Endodermal cell (in vitro differentiated cells): ENCODE measurements around the gene DPH7. TPM values are rescaled to one million over a fixed set of nuclear protein-coding genes. Genes with fewer than 3 reads are reported as not detected.
"Not testable (repeated sequence)": the region's sequence is repeated elsewhere in the genome, so short reads cannot be mapped to it uniquely, and the experiment has no call there.

ENCODE experiments used
- DNase-seq: peaks from one replicate; pipeline ENCODE4 v3.0.0-alpha.2; 2017
- H3K27ac ChIP-seq: 2 replicates; pipeline ENCODE4 v1.5.1; 2013; ENCODE audit warnings: mild to moderate bottlenecking, low read depth, low read length, moderate library complexity
- H3K27me3 ChIP-seq: 2 replicates; pipeline ENCODE4 v1.6.1; 2013; ENCODE audit warnings: mild to moderate bottlenecking, low read length, moderate library complexity; ENCODE audit not compliant: insufficient read depth, control insufficient read depth, poor library complexity, severe bottlenecking
- H3K36me3 ChIP-seq: 2 replicates; pipeline ENCODE4 v1.7.0; 2013; ENCODE audit warnings: mild to moderate bottlenecking, low read length, moderate library complexity; ENCODE audit not compliant: control insufficient read depth, insufficient read depth
- H3K4me1 ChIP-seq: one replicate; pipeline ENCODE4 v1.7.0; 2013; ENCODE audit warnings: low read length; ENCODE audit not compliant: control insufficient read depth, insufficient read depth
- H3K4me3 ChIP-seq: 2 replicates; pipeline ENCODE4 v1.5.1; 2013; ENCODE audit warnings: mild to moderate bottlenecking, low read length, moderate library complexity
- H3K9ac ChIP-seq: 2 replicates; pipeline ENCODE4 v1.6.1; 2013; ENCODE audit warnings: mild to moderate bottlenecking, low read length, moderate library complexity; ENCODE audit not compliant: poor library complexity, severe bottlenecking; ENCODE audit errors: extremely low read depth
- H3K9me3 ChIP-seq: 2 replicates; pipeline ENCODE4 v1.6.1; 2013; ENCODE audit warnings: mild to moderate bottlenecking, low read length, moderate library complexity; ENCODE audit not compliant: control insufficient read depth
- H3K27ac Mint-ChIP-seq: 2 replicates; pipeline ENCODE4 v1.8.0; 2020; ENCODE audit warnings: mixed read lengths
- H3K27me3 Mint-ChIP-seq: 2 replicates; pipeline ENCODE4 v1.8.0; 2021; ENCODE audit warnings: mild to moderate bottlenecking, mixed read lengths; ENCODE audit not compliant: insufficient read depth
- H3K36me3 Mint-ChIP-seq: 2 replicates; pipeline ENCODE4 v1.8.0; 2020; ENCODE audit warnings: low read depth, mixed read lengths
- H3K4me1 Mint-ChIP-seq: 2 replicates; pipeline ENCODE4 v1.8.0; 2020; ENCODE audit warnings: mixed read lengths
- H3K4me3 Mint-ChIP-seq: 2 replicates; pipeline ENCODE4 v1.8.0; 2020; ENCODE audit warnings: mild to moderate bottlenecking, moderate library complexity, mixed read lengths
- H3K9me3 Mint-ChIP-seq: 2 replicates; pipeline ENCODE4 v1.8.0; 2020; ENCODE audit warnings: mild to moderate bottlenecking, mixed read lengths
- CTCF ChIP-seq: fragments of 200-600 bp; sonication (generic); conservative IDR thresholded peaks from 2 replicates; pipeline ENCODE4 v1.5.0; 2021; ENCODE audit warnings: antibody characterized with exemption, mild to moderate bottlenecking
- WGBS, 2 experiments: methylation state at CpG; one replicate each; pipeline versions ENCODE4 v1.1.5 to v1.1.7; 2013; ENCODE audit warnings: missing lambda C conversion rate in 2 of 2, mixed read lengths in 1 of 2; ENCODE audit not compliant: insufficient coverage in 1 of 2, insufficient read length in 1 of 2; 5-methylcytosine and 5-hydroxymethylcytosine counted together
- long read RNA-seq, 4 experiments: library from polyadenylated mRNA in 2 of 4; library from RNA in 1 of 4; library from capped mRNA in 1 of 4; stranded (forward) in 3 of 4; unstranded in 1 of 4; transcript quantifications; one replicate each; pipeline ENCODE4 v2.0.0, GENCODE V29; 2020 to 2021; ENCODE audit warnings: inconsistent platforms in 1 of 4
- polyA plus RNA-seq, 2 experiments: library from polyadenylated mRNA; stranded (reverse); fragments of 50-300 nt; gene quantifications; one replicate each; pipeline ENCODE4 v1.2.3, GENCODE V29; 2013
- total RNA-seq, 2 donors: library from RNA; stranded (reverse); fragmentation: NEBNext Ultra II Directional in 1 of 2; extraction: Animal tissue kit (Norgen Biotek cat#: 25700) in 1 of 2; gene quantifications; 2 replicates in 1 of 2; 3 replicates in 1 of 2; pipeline ENCODE4 v1.2.1, GENCODE V29; 2021

The DPH7 gene
- total RNA-seq, result 10 to 100 TPM; 48.9 to 50.4 TPM
- polyA plus RNA-seq (2013, experiment 1 of 2), result 44.3 TPM
- polyA plus RNA-seq (2013, experiment 2 of 2), result 43.0 TPM
- long read RNA-seq, experiment 1, partial matches to known transcripts, result 0 of 13 reads
- long read RNA-seq, experiment 1, other reads (novel, unspliced or antisense), result 12 of 13 reads
- long read RNA-seq, experiment 2, transcript DPH7-201 (9 exons, 1,847 nt), result major isoform, 19 of 70 reads
- long read RNA-seq, experiment 2, partial matches to known transcripts, result 3 of 70 reads
- long read RNA-seq, experiment 2, other reads (novel, unspliced or antisense), result 48 of 70 reads
- long read RNA-seq, experiment 3, transcript DPH7-201 (9 exons, 1,847 nt), result major isoform, 105 of 254 reads
- long read RNA-seq, experiment 3, partial matches to known transcripts, result 0 of 254 reads
- long read RNA-seq, experiment 3, other reads (novel, unspliced or antisense), result 147 of 254 reads
- long read RNA-seq, experiment 4, partial matches to known transcripts, result 1 of 3 reads
- long read RNA-seq, experiment 4, other reads (novel, unspliced or antisense), result 2 of 3 reads

- Histone ChIP-seq H3K9me3 (no peaks in the 10 kb centered on the region), H3K27me3 (no peaks in the 10 kb centered on the region), H3K27ac (peak within 1 kb of the TSS; percentile 83), H3K4me3 (peak within 1 kb of the TSS; percentile 82), H3K36me3 (peaks cover 56% of the 10 kb centered on the region), H3K9ac (peak within 1 kb of the TSS; percentile 72), H3K4me1 (peaks cover 7% of the 10 kb centered on the region)
- no peaks in the 10 kb centered on the region for H3K9me3 Mint-ChIP-seq
- TF ChIP-seq CTCF, result peak; percentile 99
- peak within 1 kb of the TSS; percentile 88 for H3K27ac Mint-ChIP-seq
- peaks cover 19% of the 10 kb centered on the region for H3K4me1 Mint-ChIP-seq
- H3K27me3 Mint-ChIP-seq, result no peaks in the 10 kb centered on the region
- WGBS, 2 experiments, result 3 to 5% methylated on average over 39 to 82 of the region's 82 CpGs
- H3K36me3 Mint-ChIP-seq, result peaks cover 51% of the 10 kb centered on the region
- H3K4me3 Mint-ChIP-seq, result peak within 1 kb of the TSS; percentile 82
- DNase-seq, result peak; percentile 99
Observed at GRCh38 chr9:137578518-137579258, at the start of gene DPH7. DPH7 (minus strand) TSS chr9:137578925; CDS start chr9:137578777, 148 bp downstream.

- Mint-ChIP-seq H3K4me1 (peaks cover 11% of the 10 kb centered on the region), H3K36me3 (peaks cover 20% of the 10 kb centered on the region)
- H3K4me3 ChIP-seq, H3K4me1 ChIP-seq, H3K4me3 Mint-ChIP-seq, H3K9me3 Mint-ChIP-seq, H3K9me3 ChIP-seq, H3K9ac ChIP-seq, H3K27me3 Mint-ChIP-seq, H3K27ac Mint-ChIP-seq, DNase-seq, H3K27me3 ChIP-seq, H3K27ac ChIP-seq: not testable (repeated sequence)
- 95 to 98% methylated on average over 6 to 14 of the region's 14 CpGs for WGBS, 2 experiments
- H3K36me3 ChIP-seq, result peaks cover 17% of the 10 kb centered on the region
Observed at GRCh38 chr9:137627406-137627805, 48.7 kb upstream of the DPH7 start.

GRCh38 chr9:137626464-137626863, 47.7 kb upstream of the DPH7 start:
- Mint-ChIP-seq H3K36me3 (peaks cover 24% of the 10 kb centered on the region), H3K9me3 (no peaks in the 10 kb centered on the region), H3K27me3 (no peaks in the 10 kb centered on the region), H3K4me1 (peaks cover 7% of the 10 kb centered on the region), H3K4me3 (no peak overlapping the region), H3K27ac (no peak overlapping the region)
- Histone ChIP-seq H3K27ac (no peak overlapping the region), H3K9me3 (no peaks in the 10 kb centered on the region), H3K4me1 (no peaks in the 10 kb centered on the region), H3K9ac (no peak overlapping the region), H3K36me3 (peaks cover 22% of the 10 kb centered on the region), H3K27me3 (no peaks in the 10 kb centered on the region), H3K4me3 (no peak overlapping the region)
- no peak for DNase-seq
- TF ChIP-seq CTCF, result no peak
- 80 to 98% methylated on average over 1 to 4 of the region's 4 CpGs for WGBS, 2 experiments

- H3K4me1 Mint-ChIP-seq, result peaks cover 24% of the 10 kb centered on the region
- peaks cover 27% of the 10 kb centered on the region for H3K36me3 Mint-ChIP-seq
- not testable (repeated sequence) for H3K4me3 ChIP-seq, H3K4me3 Mint-ChIP-seq, H3K27ac ChIP-seq, H3K9me3 ChIP-seq, H3K4me1 ChIP-seq, H3K27me3 ChIP-seq, H3K27me3 Mint-ChIP-seq, DNase-seq, H3K9me3 Mint-ChIP-seq, H3K9ac ChIP-seq
- WGBS, 2 experiments, result 95 to 96% methylated on average over 4 to 8 of the region's 8 CpGs
- H3K36me3 ChIP-seq, result peaks cover 31% of the 10 kb centered on the region
- H3K27ac Mint-ChIP-seq, result peak overlapping the region; percentile 25
Observed at GRCh38 chr9:137622211-137622610, 43.5 kb upstream of the DPH7 start.
